Colonic mucosa (tissue), 4 donors: Measurements from ENCODE around the gene TCTN2. TPM values are rescaled to one million over a fixed set of nuclear protein-coding genes. Genes with fewer than 3 reads are reported as not detected.

ENCODE experiments used
- DNase-seq: peaks from one replicate; pipeline ENCODE4 v3.0.0-alpha.2; 2020
- H3K27ac ChIP-seq: fragments of 200-600 bp; one replicate; pipeline ENCODE4 v1.8.0; 2021
- H3K27me3 ChIP-seq: fragments of 200-600 bp; one replicate; pipeline ENCODE4 v1.8.0; 2021
- H3K36me3 ChIP-seq: fragments of 200-600 bp; one replicate; pipeline ENCODE4 v1.8.0; 2021
- H3K4me1 ChIP-seq: fragments of 200-600 bp; one replicate; pipeline ENCODE4 v1.8.0; 2021; ENCODE audit warnings: mild to moderate bottlenecking
- H3K4me3 ChIP-seq: fragments of 200-600 bp; one replicate; pipeline ENCODE4 v1.8.0; 2021
- H3K9ac ChIP-seq, 2 donors: one replicate each; pipeline ENCODE4 v1.7.0; 2013; ENCODE audit warnings: control low read depth in 2 of 2, low read depth in 2 of 2, low read length in 2 of 2
- H3K9me3 ChIP-seq: fragments of 200-600 bp; one replicate; pipeline ENCODE4 v1.8.0; 2021
- intact Hi-C: fragments of 100-400 bp; cut with DNase I; formaldehyde crosslinking; loops from one replicate; pipeline ENCODE4 v1.14.1; 2022
- total RNA-seq, 2 donors: library from RNA; stranded (reverse); fragmentation: NEBNext Ultra II Directional in 1 of 2; extraction: Animal tissue kit (Norgen Biotek cat#: 25700) in 1 of 2; gene quantifications; one replicate each; pipeline ENCODE4 v1.2.1, GENCODE V29; 2021
- TF ChIP-seq, protein P1 (sequence below): fragments of 200-600 bp; IDR thresholded peaks from one replicate; pipeline ENCODE4 v1.8.0; 2022; ENCODE audit warnings: antibody characterized with exemption, mild to moderate bottlenecking
- donor health status: healthy.
- donor health status: DM: no; HTN: no; CAD: no.
- donor health status: DM: no; HTN: no; CAD: no.

Gene TCTN2
- total RNA-seq, 2 donors from 2014 or later: 6.1 to 7.3 TPM

- no peak overlapping the region for H3K27ac ChIP-seq
- H3K36me3 ChIP-seq: no peaks in the 10 kb centered on the region
- H3K4me3 ChIP-seq: no peak overlapping the region
- H3K9me3 ChIP-seq: no peaks in the 10 kb centered on the region
- H3K27me3 ChIP-seq: no peaks in the 10 kb centered on the region
- no peak for DNase-seq
- H3K4me1 ChIP-seq: no peaks in the 10 kb centered on the region
- H3K9ac ChIP-seq: no peak overlapping the region
- TF ChIP-seq, protein P1, sequence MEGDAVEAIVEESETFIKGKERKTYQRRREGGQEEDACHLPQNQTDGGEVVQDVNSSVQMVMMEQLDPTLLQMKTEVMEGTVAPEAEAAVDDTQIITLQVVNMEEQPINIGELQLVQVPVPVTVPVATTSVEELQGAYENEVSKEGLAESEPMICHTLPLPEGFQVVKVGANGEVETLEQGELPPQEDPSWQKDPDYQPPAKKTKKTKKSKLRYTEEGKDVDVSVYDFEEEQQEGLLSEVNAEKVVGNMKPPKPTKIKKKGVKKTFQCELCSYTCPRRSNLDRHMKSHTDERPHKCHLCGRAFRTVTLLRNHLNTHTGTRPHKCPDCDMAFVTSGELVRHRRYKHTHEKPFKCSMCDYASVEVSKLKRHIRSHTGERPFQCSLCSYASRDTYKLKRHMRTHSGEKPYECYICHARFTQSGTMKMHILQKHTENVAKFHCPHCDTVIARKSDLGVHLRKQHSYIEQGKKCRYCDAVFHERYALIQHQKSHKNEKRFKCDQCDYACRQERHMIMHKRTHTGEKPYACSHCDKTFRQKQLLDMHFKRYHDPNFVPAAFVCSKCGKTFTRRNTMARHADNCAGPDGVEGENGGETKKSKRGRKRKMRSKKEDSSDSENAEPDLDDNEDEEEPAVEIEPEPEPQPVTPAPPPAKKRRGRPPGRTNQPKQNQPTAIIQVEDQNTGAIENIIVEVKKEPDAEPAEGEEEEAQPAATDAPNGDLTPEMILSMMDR: no peak
- intact Hi-C loops: no loop called here
Measured at GRCh38 chr12:123683964-123684363, 13.1 kb downstream of the TCTN2 start.

DNA sequence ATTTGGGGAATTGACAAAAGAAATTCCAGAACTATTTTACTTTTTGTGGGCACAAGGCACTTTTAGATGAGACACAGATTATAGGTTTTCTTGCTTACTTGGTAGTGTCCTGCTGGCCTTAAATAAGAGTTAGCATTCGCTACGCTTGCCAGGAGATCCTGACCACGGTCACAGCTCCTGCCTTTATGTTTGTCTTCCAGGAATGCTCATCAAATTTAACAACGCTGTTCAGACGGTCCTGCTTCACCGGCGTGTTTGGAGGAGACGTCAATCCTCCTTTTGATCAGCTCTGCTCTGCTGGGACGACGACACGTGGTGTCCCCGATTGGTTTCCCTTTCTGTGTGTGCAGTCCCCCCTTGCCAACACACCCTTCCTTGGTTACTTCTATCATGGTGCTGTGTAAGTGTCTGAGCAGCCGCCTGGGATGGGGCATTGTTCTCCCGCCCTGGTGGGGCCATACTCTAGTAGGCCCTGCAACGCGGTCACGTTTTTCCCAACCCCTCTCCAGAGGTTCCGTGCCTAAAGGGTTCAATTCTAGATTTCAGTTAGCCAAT, 15.8 kb downstream of the TCTN2 start:
- Histone ChIP-seq H3K4me1 (no peaks in the 10 kb centered on the region), H3K9me3 (no peaks in the 10 kb centered on the region), H3K36me3 (no peaks in the 10 kb centered on the region), H3K9ac (no peak overlapping the region), H3K4me3 (no peak overlapping the region), H3K27me3 (no peaks in the 10 kb centered on the region), H3K27ac (no peak overlapping the region)
- intact Hi-C loops: no loop called here
- TF ChIP-seq, protein P1: no peak
- DNase-seq: no peak

DNA sequence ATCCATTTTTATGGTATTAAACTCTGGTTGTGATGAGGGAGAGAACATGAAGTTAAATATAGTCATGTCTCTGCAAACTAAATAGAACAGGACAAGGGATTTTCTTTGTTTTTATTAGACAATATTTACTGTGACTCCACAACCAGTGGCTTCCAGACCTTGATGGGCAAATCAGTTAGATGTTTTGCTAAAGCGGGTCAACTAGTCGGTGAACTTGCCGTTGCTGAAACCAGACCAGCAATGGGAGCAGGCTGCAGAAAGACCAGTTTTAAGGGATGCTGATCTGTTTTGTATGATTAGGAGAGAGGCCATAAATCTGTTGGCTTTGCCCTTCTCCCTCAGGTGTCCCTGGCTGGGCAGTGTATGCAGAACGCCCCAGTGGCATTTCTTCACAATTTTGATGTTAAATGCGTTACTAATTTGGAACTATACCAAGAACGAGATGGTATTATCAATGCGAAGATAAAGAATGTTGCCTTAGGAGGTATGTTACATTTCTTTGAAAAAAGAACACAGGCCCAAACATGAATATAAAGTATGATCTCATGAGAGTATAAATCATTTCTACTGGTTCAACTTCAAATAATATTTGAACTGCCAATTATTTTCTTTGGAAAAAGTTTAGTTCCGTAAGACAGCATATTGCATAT, 19.4 kb downstream of the TCTN2 start:
- TF ChIP-seq, protein P1: no peak
- no peak overlapping the region for H3K4me3 ChIP-seq
- no peaks in the 10 kb centered on the region for H3K36me3 ChIP-seq
- no peak overlapping the region for H3K9ac ChIP-seq
- intact Hi-C loops: no loop called here
- DNase-seq: no peak
- H3K27me3 ChIP-seq: no peaks in the 10 kb centered on the region
- H3K27ac ChIP-seq: no peak overlapping the region
- H3K4me1 ChIP-seq: no peaks in the 10 kb centered on the region
- H3K9me3 ChIP-seq: no peaks in the 10 kb centered on the region

- TF ChIP-seq, protein P1: no peak
- H3K4me3 ChIP-seq: no peak overlapping the region
- H3K9me3 ChIP-seq: no peaks in the 10 kb centered on the region
- DNase-seq: no peak
- no peak overlapping the region for H3K9ac ChIP-seq
- no peaks in the 10 kb centered on the region for H3K27me3 ChIP-seq
- no peaks in the 10 kb centered on the region for H3K4me1 ChIP-seq
- intact Hi-C loops: no loop called here
- no peak overlapping the region for H3K27ac ChIP-seq
- no peaks in the 10 kb centered on the region for H3K36me3 ChIP-seq
Measured at GRCh38 chr12:123696207-123696606, 25.3 kb downstream of the TCTN2 start.

DNA sequence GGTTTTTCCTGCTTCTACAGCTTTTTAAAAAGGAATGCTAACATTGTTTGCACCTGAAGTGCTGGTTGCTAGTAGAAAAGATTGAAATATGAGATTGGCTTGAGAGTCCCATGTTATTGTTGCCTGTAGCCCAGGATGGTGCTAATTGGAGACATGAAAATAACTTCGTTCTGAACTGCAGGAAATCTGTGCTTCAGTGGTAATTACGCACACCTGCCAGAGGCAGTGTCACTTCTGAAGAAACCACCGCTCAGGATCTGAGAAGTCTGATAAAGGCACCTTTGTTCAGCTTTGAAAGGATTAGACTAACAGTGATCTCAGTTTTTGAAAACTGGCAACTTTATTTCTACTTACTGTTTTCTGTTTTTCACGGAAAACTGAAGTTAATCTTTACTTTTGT, 25.7 kb downstream of the TCTN2 start:
- Histone ChIP-seq H3K9me3 (no peaks in the 10 kb centered on the region), H3K27me3 (no peaks in the 10 kb centered on the region), H3K4me3 (no peak overlapping the region), H3K9ac (no peak overlapping the region), H3K27ac (no peak overlapping the region), H3K36me3 (no peaks in the 10 kb centered on the region), H3K4me1 (no peaks in the 10 kb centered on the region)
- TF ChIP-seq, protein P1: no peak
- no peak for DNase-seq
- intact Hi-C loops: no loop called here
